ENCODE results near the gene MAMLD1.

The MAMLD1 gene

GRCh38 chrX:150504397-150505182 lies 141.5 kb downstream of the MAMLD1 start:
- DNase-seq, result no peak

DNA sequence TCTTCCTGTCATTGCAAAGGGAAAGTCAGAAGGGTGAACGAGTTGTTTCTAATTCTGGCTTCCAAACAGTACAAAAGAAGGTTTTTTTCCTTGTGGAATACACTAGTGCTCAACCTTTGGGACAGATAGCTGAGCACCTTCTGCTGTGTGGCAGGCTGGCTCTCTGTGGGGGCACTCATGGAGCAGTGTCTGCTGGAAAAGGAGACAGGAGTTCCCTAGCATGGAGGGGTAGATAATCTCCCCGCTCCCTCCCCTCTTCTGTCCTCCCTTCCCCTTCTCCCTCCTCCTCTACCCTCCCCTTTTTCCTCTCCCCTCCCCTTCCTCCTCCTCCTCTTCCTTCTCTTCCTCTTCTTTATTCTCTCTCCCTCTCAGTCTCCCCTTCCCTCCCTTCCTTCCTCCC lies 142.9 kb downstream of the MAMLD1 start:
- DNase-seq, result no peak

GRCh38 chrX:150506486-150506885 lies 143.4 kb downstream of the MAMLD1 start:
- DNase-seq, result no peak

DNA sequence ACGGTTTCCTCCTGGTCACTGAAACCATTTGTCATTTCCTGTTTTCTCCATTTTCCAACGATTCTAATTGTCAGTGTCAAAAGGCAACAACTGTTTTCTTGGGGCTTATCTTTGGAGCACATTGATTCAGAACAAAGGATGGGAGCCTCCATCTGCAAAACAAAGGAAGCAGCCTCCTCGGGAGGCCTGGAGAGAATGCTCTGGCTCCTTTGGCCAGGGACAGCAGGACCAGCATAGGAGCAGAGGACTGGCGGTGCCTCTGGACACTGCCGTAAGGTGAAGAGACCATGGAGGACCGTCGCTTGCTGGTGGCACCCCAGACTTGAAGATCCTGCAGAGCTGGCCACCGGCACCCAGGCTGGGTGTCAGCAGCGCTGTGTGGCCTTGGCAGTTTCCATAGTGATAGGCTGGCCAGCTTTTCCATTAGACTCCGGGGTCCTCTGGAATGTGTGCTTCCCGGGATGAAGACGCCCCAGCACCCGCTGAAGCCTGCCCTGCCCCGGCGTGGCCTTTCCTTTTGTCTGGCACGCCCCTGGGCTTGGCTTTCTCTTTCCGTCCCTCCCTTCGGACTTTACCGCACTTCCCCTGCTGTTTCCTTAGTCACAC lies 144.2 kb downstream of the MAMLD1 start:
- DNase-seq, result no peak

DNA sequence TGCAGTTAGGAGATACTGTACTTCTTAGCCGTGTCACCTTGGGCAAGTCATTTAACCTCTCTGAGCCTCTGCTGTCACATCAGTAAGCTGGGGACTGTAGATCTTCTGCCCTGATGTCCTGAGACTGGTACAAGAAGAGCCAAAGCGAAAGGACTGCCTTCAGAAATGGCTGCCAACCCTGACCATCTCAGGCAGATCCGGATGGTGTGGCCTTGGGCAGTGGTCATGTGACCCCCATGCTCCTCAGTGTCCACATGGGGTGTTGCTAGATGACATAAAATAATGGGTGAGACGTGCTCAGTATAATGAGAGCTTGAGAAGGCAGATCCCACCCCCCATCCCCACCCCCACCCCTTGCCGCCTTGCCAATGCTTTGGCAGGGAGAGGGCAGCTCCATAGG lies 144.9 kb downstream of the MAMLD1 start:
- DNase-seq, result no peak

DNA sequence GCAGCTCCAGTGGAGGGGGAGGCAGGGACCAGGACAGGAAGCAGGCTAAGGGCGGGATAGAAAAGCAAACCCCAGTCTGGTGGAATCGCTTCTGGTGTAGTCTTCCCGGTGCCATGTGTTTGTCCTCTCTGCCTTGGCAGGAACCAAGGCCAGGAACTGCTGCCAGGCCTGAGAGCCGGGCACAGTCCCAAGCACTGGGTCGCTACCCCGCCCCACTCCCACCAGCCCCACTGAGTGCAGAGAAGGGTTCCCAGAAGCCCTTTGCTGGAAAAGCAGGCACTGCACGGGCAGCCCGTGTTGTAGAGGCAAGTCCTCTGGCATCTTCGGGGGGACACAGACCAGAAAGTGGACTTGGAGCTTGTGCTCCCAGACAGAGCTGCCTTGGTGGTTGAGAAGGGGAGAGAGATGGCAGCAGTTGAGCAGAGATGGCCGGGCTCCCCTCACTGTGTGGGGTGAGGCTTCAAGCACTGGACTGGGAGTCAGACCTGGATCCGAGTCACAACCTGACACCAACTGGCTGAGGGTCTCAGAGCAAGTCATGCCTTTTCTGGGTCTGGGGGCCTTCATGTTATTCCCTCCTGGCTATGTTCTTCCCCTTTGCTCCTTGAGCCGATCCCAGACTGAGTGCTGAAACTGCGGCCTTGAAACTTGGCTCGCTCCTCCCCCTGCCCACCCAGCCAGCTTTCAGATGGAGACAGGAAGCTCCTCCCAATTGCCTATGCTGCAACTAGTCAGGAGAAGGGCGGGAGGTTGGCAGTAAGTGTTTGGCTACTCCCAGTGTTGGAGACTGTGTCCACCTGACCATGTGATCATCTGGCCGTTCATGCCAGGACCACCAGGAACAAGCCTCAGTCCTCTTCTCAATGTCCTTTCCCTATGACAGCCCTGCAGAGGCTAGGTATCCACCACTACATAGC lies 145.6 kb downstream of the MAMLD1 start:
- no peak for DNase-seq

DNA sequence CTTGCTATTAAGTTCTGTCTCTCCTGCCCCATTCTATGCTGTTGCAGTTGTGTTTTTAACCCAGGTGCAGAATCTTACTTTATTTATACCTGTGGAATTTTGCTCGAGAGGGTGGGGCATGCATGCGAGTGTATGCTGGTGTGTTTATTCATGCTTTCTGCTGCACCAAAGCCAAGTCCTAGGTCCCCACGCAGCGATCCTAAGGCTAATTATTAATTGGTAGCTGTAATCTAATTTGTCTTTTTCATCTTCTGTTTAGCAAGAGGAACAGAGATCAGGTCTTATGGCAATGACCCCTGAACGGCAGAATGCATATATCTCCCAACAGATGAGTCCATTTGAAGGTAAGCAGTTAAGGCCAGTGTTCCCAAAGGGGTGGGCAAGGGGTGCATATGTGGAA lies 146.6 kb downstream of the MAMLD1 start:
- DNase-seq, result no peak

- DNase-seq, result no peak
Observed at GRCh38 chrX:150512461-150512901, 149.4 kb downstream of the MAMLD1 start.

DNA sequence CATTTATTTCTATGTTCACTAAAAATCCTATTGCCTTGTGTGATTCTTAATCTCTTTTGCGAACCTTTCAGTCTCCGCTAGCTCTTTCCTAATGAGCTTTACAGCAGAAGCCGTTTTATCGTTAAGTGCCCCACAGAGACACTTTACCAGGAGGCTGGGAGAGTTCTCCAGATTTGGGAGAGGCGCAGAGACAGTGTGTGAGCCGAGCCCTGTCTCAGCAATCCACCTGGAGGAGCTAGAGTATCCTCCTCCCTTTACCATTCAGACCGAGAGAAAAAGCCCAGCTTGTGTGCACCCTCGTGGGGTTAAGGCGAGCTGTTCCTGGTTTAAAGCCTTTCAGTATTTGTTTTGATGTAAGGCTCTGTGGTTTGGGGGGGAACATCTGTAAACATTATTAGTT lies 150.4 kb downstream of the MAMLD1 start:
- DNase-seq, result no peak

GRCh38 chrX:150514462-150514861 lies 151.3 kb downstream of the MAMLD1 start:
- no peak for DNase-seq

- no peak for DNase-seq
Observed at GRCh38 chrX:150515801-150516200, 152.7 kb downstream of the MAMLD1 start.

DNA sequence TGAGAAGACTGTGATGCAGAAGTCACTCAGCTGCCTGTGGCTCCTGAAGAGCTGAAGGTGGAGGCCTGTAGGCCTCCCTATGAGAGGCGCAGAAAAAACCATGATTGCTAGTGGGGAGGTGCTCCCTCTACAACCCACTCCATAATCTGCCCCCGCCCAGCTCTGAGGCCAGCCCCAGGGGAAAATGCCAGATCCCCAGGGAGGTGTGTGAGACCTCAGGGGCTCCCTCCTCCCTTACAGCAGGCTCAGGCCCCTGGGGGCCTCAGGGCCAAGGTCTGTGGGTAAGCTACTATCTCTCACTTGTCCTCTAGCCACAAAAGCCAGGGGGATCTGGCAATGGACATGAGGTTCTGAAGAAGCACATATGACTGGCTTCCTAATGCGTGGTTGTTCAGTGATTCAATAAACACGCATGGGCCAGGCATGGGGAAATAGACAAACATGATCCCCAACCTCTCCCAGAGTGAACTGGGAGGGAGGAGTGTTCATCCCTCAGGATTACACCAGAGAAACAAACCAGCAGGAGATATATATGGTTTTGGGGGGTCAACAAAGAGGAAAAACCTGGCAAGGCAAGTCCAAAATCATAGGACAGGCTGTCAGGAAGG lies 154.3 kb downstream of the MAMLD1 start:
- no peak for DNase-seq

GRCh38 chrX:150522494-150522893 lies 159.4 kb downstream of the MAMLD1 start:
- no peak for DNase-seq

- no peak for DNase-seq
Observed at GRCh38 chrX:150525061-150525919, 162.2 kb downstream of the MAMLD1 start.

DNA sequence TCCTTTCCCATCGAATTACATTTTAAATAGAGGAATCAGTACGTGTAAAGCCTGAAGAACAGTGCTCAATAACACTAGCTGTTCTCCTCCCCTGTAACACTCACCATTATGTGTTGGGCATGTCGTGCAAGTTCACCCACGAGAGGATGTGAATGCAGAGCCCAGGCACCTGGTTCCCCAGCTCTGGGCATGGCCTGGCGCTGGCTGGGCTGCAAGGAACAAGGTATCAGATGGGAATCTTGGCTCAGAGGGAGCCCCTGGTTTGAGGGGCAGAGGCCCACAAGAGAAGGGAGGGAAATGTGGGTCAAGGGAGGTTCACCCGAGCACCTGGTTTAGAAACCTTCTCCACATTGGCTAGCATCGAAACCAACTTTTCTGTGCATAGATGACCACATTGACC lies 163.6 kb downstream of the MAMLD1 start:
- no peak for DNase-seq

DNA sequence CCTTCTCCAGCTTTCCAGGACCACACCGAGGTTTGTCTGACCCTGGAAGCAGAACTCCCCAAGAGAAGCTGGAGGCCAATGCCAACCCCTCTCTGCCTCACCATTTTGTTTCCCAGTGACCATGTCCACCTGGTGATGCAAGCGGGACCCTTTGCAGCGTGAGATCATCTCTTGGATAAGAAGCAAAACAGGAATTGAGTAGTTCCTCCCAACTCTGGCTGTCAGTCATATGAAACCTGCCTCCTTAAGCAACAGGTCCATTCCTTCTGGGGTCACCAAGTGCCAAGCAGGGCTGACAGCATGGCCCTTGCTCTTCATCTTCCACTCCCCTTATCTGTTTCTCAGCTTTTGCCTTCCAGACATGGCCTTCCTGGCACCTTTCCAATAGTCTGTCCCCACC lies 164.0 kb downstream of the MAMLD1 start:
- DNase-seq, result peak; percentile 58 to 69

GRCh38 chrX:150529587-150529986 lies 166.5 kb downstream of the MAMLD1 start:
- DNase-seq, result no peak

DNA sequence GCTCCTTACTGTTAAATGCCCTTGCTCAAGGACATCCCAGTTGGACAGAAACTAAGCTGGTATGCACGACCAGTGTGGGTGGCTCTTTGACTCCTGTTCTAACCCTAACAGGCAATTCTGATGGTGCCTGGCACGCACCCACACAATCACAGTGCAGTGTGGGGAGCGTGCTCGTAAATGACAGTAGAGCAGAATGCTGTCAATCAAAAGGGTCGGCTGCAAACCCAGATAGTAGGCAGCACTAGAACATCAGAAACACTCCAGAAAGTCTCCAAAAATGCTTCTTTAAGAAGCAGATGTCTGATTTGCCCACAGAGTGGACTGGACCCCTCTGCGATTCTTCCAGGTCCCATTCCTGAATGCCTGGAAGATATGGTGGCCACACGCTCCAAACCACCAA lies 167.7 kb downstream of the MAMLD1 start:
- DNase-seq, result no peak

DNA sequence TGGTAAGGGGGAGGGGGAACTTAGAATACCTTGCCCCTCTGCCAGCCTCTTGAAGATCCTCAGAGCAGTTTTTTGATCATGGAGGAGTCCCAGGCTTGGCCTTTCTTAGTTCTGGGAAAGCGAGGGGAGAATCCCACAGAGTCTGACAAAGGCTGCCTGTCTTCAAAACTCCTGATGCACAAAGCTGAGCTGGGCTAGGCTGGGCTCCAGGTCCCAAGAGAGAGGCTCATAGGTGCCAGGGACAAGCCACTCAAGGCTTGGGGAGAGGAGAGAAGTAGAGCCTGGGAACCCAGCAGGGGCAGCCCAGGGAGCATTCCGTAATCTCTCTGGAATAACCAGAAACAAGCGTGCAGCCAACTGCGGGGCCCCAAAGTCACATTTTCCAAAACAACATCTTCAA lies 168.3 kb downstream of the MAMLD1 start:
- no peak for DNase-seq

GRCh38 chrX:150533863-150534262 lies 170.7 kb downstream of the MAMLD1 start:
- no peak for DNase-seq

DNA sequence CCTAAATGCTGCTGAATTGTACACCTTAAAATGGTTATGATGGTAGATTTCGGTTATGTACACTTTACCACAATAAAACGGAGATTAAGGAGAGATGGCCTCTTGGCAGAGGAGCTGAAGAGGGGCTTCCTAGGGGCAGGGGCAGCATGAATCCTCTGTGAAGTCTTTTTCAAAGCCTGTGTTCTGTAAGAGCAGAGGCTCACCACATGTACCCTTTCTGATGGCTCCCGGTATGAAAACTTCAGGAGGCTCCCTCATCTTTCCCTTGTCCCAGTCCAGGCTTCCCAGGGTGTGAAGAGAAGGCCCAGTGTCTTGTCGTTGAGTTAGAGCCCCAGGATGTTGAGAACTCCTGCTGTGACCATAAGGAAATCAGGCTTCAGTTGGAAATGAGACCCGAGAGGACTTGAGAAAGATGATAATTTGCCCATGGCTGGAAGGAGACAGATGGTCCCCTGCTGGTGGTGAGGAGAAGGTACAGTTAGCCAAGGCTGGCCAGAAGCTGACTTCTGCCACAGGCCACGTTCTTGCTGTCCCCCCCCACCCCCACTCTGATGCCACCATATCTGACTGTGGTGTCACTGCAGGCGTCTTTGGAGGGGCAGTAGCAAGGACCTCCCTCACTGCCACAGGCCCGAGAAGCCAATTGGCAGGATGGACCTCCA lies 173.5 kb downstream of the MAMLD1 start:
- no peak for DNase-seq
